ENCODE measurements around the gene NCKAP5. TPM values are rescaled to one million over a fixed set of nuclear protein-coding genes. Genes with fewer than 3 reads are reported as not detected.
"Not testable (repeated sequence)": the region's sequence is repeated elsewhere in the genome, so short reads cannot be mapped to it uniquely, and the experiment has no call there.

Gene NCKAP5
- total RNA-seq, 4 donors from 2014 or later: 2.7 to 11.7 (median 5.6) TPM

DNA sequence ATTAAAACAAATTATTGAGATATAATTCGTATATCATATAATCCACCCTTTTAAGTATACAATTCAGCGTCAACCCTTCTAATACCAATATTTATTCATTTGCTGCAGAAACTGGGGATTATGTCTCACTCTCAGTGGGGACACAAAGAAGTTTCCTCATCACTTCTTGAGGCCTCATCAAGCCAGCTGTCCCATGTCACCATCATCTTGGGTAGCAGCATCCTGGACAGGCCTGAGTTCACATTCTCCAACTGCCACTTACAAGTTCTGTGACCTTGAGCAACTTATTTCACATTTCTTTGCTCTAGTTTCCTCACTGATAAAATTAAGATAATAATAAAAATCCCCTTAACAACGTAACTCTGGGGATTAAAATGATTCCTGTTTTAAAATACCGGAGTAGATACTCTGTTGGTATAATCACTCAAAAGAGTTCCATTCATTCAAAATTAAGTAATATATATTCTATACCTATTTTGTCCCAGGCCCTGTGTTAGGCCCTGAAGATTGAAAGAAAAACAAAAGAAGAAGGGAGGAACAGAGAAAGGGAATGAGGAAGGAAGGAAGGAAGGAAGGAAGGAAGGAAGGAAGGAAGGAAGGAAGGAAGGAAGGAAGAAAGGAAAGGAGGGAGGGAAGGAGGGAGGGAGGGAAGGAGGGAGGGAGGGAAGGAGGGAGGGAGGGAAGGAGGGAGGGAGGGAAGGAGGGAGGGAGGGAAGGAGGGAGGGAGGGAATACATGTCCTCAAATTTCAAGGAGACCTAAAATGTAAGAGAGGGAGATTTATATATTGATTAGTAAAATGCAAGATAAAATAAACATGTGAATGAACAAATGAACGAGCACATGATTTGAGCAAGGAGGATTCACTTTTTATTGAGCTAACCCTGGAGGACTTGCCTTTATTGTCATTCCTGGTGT, 42.4 kb downstream of the NCKAP5 start:
- TF ChIP-seq POLR2A (IDR thresholded peaks at IDR 0.05): no peak
- TF ChIP-seq, protein P1, sequence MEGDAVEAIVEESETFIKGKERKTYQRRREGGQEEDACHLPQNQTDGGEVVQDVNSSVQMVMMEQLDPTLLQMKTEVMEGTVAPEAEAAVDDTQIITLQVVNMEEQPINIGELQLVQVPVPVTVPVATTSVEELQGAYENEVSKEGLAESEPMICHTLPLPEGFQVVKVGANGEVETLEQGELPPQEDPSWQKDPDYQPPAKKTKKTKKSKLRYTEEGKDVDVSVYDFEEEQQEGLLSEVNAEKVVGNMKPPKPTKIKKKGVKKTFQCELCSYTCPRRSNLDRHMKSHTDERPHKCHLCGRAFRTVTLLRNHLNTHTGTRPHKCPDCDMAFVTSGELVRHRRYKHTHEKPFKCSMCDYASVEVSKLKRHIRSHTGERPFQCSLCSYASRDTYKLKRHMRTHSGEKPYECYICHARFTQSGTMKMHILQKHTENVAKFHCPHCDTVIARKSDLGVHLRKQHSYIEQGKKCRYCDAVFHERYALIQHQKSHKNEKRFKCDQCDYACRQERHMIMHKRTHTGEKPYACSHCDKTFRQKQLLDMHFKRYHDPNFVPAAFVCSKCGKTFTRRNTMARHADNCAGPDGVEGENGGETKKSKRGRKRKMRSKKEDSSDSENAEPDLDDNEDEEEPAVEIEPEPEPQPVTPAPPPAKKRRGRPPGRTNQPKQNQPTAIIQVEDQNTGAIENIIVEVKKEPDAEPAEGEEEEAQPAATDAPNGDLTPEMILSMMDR (IDR thresholded peaks at IDR 0.05): no peak
- TF ChIP-seq EP300 (IDR thresholded peaks at IDR 0.05): no peak
- DNase-seq (ENCODE audit: low spot score in 2 of 2): no peak

DNA sequence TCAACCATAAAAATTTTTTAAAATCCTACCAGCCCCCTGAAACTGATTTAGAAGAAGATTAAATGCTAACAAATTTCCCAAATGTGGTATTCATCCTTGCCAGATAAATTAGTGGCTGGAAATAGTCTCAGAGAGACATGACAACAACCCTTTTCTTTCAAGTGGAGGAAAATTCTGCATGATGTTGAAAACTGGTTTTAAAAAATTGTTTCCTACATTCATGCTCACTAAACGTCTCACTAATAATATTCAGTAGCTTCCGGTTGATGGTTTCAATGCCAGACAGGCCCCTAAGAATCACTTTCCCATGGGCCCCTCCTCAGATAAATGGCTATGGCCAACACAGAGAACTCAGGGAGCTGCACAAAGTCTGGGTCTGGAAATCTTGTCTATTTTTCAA, 43.2 kb downstream of the NCKAP5 start:
- TF ChIP-seq, protein P1 (IDR thresholded peaks at IDR 0.05): no peak
- TF ChIP-seq POLR2A (IDR thresholded peaks at IDR 0.05) (no peak), EP300 (IDR thresholded peaks at IDR 0.05) (no peak)
- Histone ChIP-seq H3K36me3 (no peaks in the 10 kb centered on the region), H3K4me3 (no peak overlapping the region), H3K27me3 (no peaks in the 10 kb centered on the region), H3K4me1 (no peaks in the 10 kb centered on the region), H3K9me3 (no peaks in the 10 kb centered on the region), H3K27ac (no peak overlapping the region)
- WGBS, 2 donors: 47 to 49% methylated on average over 2 of the region's 2 CpGs
- DNase-seq (ENCODE audit: low spot score in 2 of 2): no peak

More for the DNA sequence above, 42.4 kb downstream of the NCKAP5 start:
- Histone ChIP-seq H3K4me1 (no peaks in the 10 kb centered on the region), H3K27ac (no peak overlapping the region), H3K9me3 (no peaks in the 10 kb centered on the region), H3K36me3 (no peaks in the 10 kb centered on the region), H3K4me3 (no peak overlapping the region), H3K27me3 (no peaks in the 10 kb centered on the region)
- WGBS, 2 donors: 86 to 87% methylated on average over 5 of the region's 5 CpGs

DNA sequence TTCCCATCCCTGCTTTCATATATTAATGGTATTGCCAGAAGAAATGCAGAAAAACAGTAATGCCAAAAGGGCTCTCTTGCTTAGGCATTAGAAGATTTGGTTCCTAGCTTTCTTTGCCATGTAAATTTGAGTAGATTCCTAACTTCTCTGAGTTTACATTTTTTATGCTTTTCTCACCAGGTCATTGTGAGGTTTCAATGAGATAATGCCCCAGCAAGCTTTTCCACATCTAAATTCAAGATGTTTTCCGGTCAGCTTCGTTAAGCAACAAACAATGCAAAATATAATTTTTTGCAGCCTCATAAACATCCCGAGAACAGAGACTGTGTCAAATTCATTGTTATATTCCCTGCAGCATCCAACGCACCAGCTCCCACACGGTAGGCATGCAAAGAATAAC, 44.9 kb downstream of the NCKAP5 start:
- WGBS, 2 donors: 66% methylated on average over 5 of the region's 5 CpGs
- H3K27me3 ChIP-seq: no peaks in the 10 kb centered on the region

DNA sequence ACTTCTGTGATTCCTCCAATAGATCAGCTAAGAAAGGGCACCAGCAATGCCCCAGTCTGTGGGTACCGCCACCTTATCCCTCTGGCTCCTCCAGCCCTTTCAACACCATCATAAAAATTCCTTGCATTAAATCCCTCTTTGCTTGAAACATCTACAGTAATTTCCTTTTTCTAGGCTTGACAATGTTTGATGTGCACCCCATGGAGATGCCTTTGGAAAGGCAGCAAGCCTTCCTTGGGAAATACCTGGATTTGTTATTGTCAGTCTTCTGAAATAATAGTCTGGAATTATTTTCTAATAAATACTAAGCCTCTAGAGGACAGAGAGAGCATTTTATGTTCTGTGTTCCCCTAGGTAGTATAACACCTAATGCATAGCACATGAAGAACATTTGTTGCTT, 46.1 kb downstream of the NCKAP5 start:
- Histone ChIP-seq H3K36me3 (no peaks in the 10 kb centered on the region), H3K4me3 (no peak overlapping the region), H3K4me1 (no peaks in the 10 kb centered on the region), H3K9me3 (no peaks in the 10 kb centered on the region), H3K27ac (no peak overlapping the region), H3K27me3 (no peaks in the 10 kb centered on the region)
- TF ChIP-seq, protein P1 (IDR thresholded peaks at IDR 0.05): no peak
- TF ChIP-seq EP300 (IDR thresholded peaks at IDR 0.05): no peak
- TF ChIP-seq POLR2A (IDR thresholded peaks at IDR 0.05): no peak
- no peak for DNase-seq (ENCODE audit: low spot score in 2 of 2)
- 100% methylated on average over 1 of the region's 1 CpG for WGBS, 2 donors

More for the DNA sequence above, 44.9 kb downstream of the NCKAP5 start:
- Histone ChIP-seq H3K4me3 (no peak overlapping the region), H3K27ac (no peak overlapping the region), H3K4me1 (no peaks in the 10 kb centered on the region), H3K9me3 (no peaks in the 10 kb centered on the region), H3K36me3 (no peaks in the 10 kb centered on the region)
- TF ChIP-seq POLR2A (IDR thresholded peaks at IDR 0.05): no peak
- TF ChIP-seq, protein P1 (IDR thresholded peaks at IDR 0.05): no peak
- no peak for TF ChIP-seq EP300 (IDR thresholded peaks at IDR 0.05)
- no peak for DNase-seq (ENCODE audit: low spot score in 2 of 2)

DNA sequence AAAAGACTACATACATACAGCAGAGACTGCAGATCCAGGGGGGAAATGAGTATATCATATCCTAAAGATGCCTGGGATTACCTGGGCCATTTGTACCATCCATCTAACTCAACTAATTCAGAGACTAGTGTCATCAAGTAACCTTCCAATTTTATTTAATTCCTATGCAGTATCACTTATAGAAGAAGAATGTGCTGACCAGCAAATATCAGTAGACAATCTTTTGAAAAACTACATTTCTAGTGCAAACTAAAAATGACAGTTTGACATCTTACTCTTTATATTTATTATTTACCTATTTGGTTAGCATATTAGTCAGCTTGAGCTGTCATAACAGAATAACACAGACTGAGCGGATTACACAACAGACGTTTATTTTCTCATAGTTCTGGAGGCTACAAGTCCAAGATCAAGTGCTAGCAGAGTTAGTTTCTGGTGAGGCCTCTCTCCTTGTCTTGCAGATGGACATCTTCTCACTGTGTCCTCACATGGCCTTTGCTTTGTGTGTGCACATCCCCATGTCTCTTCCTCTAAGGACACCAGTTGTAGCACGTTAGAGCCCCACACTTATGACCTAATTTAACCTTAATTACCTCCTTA, 47.0 kb downstream of the NCKAP5 start:
- no peaks in the 10 kb centered on the region for H3K36me3 ChIP-seq
- H3K4me3 ChIP-seq: no peak overlapping the region
- H3K27me3 ChIP-seq: no peaks in the 10 kb centered on the region
- no peaks in the 10 kb centered on the region for H3K9me3 ChIP-seq
- 78 to 81% methylated on average over 3 of the region's 3 CpGs for WGBS, 2 donors
- no peak for DNase-seq (ENCODE audit: low spot score in 2 of 2)
- no peak overlapping the region for H3K27ac ChIP-seq
- TF ChIP-seq, protein P1 (IDR thresholded peaks at IDR 0.05): no peak
- no peak for TF ChIP-seq EP300 (IDR thresholded peaks at IDR 0.05)
- TF ChIP-seq POLR2A (IDR thresholded peaks at IDR 0.05): no peak
- no peaks in the 10 kb centered on the region for H3K4me1 ChIP-seq

DNA sequence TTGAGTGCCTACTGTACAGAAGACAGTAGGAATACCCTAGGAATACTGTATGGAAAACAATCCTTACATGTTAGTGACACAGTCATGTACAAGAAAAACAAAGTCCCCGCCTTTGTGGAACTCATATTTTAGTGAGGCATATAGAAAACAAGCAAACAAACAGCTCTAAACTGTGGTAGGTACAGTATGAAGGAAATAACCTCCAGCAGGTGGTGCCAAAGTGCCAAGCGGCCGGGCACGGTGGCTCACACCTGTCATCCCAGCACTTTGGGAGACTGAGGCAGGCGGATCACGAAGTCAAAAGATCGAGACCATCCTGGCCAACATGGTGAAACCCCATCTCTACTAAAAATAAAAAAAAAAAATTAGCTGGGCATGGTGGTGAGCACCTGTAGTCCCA, 48.6 kb downstream of the NCKAP5 start:
- H3K36me3 ChIP-seq; H3K4me1 ChIP-seq; H3K9me3 ChIP-seq; DNase-seq (ENCODE audit: low spot score in 2 of 2); H3K4me3 ChIP-seq; H3K27me3 ChIP-seq; H3K27ac ChIP-seq: not testable (repeated sequence)
- 77 to 84% methylated on average over 7 of the region's 7 CpGs for WGBS, 2 donors
